B cell (primary cell): ENCODE measurements around the gene FABP3.

Experiments used
- CTCF ChIP-seq: fragments of 200-600 bp; IDR thresholded peaks from one replicate; pipeline ENCODE4 v1.8.0; 2022; ENCODE audit warnings: antibody characterized with exemption, mild to moderate bottlenecking
- EZH2 ChIP-seq: IDR thresholded peaks from 2 replicates; pipeline ENCODE4 v1.6.1; 2012; ENCODE audit warnings: borderline replicate concordance, low read depth, mild to moderate bottlenecking, moderate library complexity, low read length; ENCODE audit not compliant: insufficient read depth, poor library complexity, severe bottlenecking

- TF ChIP-seq CTCF (no peak), EZH2 (no peak)
These were observed 24.7 kb upstream of the FABP3 start for GRCh38 chr1:31397360-31398095.
